Measurements from ENCODE around the gene TMPRSS3.

The TMPRSS3 gene

DNA sequence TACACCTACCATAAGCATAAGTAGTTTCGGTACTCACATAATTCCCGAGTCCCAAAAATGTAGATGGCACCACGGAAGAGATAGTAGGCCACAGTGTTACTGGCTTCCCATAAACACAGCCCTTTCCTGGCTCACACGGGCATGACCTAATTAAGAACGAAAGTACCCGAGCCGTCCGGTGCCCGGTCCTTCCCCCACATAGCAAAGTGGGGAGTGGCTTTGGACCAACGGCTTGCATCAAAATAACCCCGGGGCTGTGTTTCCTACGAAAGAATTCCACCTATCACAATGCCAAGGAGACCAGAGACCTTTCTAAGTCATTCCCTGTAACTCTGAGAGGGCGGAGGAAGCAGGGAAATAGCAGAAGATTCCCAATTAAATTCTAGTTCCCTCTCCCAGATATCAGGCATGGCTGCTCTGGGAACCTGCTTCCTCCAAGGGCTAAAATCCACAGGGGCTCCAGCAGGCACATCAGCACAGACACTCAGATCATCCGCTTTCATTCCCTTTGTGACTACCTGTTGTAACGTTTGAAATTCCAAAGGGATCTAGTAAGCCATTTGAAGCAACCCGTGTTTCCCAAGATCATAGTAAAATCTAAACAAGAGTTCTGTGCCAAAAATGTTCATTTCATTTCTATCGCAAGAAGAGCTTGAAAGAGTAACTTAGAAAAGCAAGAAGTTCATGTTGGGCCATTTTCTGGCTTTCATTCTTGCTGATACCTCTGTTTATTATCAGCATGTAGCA, at the start of gene TMPRSS3:
TMPRSS3 (minus strand) TSS at position 148 of the 747 bp plus-strand sequence. CDS start 635 bp downstream, outside the sequence.
- DNase-seq: no peak

DNA sequence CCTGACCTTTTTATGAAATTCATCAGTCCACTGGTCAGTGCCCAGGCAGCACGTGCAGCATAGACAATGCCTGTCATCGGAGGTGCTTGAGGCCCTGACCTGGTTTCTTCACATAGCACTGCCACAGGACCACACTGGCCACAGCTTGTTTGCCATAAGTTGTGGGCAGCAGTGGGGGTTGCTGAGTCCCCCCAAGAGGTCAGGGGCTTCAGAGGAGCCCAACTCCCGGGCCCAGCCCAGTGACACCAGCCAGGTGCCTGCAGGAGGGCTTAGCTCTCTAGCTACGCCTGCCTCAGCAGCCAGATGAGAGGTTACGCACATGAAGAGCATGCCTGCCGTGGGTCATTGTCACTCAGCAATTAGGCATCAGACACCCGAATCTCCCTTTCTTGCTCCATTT, 49.5 kb upstream of the TMPRSS3 start:
- no peak for DNase-seq

DNA sequence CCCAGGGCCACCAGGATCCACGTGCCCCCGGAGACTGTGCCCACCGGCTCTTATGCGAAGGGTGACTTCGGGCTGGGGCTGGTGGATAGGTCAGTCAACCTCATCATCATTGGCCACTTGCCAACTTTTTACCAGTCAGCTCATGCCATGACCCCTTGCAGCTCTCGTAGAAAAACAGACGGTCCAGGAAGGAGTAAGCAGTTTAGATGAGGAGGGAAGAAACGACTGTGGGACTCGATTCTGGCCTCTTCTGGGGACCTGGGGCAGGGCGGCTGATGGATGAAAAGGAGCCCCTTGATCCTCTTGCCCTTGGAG, 48.9 kb upstream of the TMPRSS3 start:
- DNase-seq: no peak

DNA sequence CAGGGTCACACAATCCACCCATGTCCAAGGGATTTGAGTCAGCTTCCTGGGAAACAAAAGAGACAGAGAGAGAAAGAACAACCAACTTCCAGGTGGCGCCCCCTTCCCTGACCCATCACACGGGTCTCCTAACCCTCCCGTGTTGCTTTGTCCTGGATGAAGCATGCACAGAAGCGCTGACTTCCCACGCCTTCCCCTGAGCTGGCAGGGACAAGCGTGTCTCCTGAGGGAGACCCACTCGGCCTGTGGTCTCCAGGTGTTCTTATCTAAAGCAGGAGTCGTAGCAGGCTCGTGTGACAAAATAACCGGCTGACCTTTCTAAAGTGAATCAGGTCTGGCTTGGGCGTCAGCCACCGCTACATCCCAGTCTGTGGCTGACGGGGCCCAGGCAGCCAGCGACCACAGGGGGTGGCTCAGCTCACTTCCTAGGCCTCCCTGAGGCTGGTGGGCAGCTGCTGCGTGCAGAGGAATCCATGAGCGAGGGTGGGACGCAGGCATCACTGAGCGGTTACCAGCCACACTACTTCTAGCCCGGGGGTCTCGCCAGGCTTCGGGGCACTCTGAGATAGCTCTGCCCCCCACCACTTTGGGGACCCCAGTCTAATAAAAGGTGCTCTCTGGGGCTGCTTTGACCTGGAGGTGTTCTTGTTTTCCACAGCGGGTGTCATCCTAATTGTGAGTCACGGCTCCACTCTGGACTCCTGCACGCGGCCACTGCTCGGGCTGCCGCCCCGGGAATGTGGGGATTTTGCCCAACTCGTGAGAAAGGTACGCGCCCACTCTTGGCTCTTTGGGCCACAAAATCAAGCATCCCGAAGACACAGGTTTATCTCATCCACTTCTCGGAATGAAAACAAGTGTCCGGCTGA, 48.3 kb upstream of the TMPRSS3 start:
- no peak for DNase-seq

DNA sequence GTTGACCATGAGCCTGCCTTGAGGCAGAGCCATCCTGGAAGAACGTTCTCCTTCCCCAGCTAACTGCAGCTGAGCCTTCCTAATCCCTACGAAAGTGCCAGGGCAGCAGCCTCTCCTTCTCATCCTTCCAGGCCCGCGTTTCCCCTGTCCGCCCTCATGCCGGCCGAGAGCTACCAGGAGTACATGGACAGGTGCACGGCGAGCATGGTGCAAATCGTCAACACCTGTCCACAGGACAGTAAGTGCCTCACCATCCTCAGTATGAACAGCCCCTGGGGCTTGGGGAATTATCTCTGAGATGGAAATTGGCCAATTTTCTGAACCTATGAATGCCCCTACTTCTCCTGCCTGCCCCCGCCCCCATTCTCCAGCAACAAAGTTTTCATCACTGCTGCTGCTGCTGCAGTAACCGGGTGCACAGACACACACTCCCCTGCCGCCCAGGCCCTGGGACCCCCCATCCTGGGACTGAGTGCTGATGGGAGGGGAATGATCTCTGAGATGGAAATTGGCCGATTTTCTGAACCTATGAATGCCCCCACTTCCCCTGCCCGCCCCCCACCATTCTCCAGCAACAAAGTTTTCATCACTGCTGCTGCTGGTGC, 47.4 kb upstream of the TMPRSS3 start:
- DNase-seq: no peak

DNA sequence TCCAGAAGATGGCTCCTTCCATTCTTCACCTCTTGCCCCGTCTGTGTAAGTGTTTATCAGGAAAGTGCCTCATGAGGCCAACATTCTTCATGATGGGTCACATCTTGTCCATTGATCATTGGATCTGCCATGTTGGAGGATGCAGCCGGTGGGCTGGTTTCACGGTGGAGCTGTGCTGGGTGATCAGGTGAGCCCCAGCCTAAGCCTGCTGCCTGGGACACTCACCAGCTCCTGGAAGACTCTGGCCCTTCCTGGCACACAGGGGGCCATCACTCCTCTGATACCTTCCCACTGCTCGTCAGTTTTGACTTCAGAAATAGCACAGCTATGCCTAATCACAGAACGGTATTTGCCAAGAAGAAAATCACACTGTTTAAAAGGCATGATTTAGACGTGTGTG, 46.1 kb upstream of the TMPRSS3 start:
- DNase-seq: no peak

DNA sequence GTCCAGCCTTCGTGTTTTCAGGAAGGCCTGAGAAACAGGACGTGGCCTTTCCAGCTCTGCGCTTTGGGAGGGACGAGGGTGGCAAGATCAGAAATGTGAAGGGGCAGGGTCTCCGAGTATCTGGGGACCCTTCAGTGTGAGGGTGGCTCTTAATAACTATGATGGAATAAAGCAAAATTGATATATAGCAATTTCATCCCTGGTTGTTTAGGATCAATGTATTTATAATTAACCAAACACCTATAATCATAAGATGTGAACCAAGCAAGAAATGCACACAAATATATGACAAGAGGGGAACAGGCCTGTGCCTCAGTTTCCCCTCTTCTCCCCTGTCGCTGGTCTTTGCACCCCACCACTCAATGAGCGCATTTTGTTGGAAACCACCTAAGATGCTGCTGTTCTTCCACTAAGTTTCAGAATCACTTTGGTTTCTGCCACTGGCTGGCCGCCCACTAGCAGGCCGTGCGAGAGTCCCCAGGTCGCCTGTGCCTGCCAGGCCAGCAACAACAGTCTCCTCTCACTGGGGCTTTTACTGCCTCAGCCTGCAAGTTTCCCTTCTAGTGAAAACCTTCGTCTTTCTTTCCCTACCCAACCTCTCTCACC, 44.4 kb upstream of the TMPRSS3 start:
- no peak for DNase-seq

DNA sequence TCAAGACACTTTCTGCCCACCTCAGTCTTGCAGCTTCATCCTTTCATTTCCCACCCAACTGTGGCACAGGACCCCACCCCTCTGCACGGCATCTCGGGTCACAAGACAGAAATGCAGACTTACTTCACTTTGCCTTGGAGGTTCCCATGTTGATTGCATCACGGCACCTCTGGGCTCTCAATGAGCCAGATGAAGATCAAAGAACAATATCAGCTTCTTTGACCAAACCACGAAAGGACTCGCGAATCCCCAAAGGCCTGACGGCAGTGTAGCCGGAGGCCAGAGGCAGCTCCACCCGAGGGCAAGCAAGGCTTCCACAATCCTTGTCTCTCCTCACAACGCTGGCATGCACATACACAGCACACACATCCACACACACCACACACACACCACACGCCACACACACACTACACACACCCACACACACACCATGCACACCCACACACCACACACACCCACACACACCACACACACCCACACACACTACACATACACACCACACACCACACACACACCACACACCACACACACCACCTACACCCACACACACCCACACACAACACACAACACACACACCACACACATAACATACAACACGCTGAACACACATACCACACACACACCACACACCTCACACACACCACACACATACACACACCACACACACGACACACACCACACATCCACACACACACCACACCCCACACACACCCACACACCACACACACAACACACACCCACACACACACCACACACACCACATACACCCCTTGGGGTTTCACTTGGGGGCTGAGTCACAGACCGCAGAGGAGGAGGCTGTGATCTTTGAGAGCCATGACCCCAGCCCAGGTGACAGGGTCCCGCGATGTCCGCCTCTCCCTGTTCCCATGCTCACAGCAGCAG, 43.7 kb upstream of the TMPRSS3 start:
- DNase-seq: no peak

DNA sequence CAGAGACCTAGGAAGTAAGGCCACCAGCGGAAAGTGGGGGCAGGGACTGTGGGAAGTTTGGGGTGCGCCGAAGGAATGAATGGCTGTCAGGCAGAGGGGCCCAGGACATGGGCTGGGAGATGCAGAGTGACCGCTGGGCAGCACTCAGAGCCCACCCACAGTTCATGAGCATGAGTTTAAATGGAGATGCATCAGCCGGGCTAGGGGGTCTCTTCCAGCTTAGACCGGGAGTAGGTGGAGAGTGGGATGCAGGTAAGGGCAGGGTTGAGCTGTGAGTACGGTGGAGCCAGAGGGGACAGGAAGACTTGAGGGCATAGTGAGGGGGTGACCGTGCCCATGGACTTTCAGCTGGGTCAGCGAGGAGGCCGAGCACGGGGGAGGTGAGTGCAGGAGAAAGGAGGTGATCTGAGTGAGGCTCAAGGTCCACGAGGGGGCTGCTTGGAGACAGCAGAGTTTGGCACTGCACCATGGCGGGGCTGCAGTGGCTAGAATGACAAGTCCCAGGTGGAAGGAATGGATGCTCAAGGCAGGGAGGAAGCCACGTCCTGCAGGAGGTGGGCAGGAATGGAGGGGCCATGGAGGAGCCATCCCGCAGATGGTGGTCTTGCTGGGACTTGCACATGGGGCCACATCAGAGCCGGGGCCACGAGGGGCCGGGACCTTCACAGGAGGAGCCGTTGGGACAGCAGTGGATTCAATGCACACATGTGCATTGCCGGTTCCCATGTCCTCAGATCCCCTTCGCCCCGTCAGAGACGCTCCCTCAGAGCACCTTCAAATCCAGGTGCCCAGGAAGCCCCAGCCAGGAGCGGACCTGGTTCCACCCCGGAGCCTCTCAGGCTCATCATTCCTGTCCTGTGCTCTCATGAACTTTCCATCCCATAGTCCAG, 42.7 kb upstream of the TMPRSS3 start:
- DNase-seq: no peak

DNA sequence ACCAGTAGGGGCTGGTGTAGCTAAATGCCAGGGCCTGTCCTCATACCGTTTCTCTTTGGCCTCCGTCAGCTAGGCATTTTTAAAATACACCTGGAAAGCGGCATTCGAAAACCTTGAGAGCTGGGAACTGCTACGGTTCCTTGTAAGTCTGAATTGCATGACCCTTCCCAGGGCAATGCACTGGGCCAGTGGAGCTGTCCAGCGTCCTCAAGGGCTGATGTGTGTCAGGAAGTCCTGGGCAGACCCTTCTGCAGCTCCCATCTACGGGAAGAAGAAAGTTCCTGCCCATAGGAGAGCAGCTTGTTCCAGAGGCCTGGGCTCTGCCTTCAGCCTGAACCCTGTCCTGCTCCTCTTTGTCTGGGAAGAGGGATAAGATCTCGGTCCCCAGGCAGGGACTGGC, 41.9 kb upstream of the TMPRSS3 start:
- DNase-seq: no peak

DNA sequence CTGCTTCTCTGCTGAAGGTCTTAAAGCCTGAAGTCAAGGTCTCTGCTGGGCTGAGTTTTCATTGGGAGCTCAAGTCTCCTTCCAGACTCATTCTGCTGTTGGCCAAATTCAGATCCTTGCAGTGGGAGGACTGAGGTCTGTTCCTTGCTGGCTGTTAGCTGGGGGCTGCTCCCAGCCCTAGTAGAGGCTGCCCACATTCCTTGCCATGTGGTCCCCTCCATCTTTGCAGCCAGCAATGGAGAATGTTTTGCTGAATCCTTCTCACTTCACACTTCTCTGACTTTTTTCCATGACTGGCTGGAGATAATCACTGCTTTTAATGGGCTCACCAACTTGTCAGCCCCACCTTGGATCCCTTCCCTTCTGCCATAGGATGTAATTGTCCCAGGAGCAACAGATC, 41.1 kb upstream of the TMPRSS3 start:
- DNase-seq: no peak

DNA sequence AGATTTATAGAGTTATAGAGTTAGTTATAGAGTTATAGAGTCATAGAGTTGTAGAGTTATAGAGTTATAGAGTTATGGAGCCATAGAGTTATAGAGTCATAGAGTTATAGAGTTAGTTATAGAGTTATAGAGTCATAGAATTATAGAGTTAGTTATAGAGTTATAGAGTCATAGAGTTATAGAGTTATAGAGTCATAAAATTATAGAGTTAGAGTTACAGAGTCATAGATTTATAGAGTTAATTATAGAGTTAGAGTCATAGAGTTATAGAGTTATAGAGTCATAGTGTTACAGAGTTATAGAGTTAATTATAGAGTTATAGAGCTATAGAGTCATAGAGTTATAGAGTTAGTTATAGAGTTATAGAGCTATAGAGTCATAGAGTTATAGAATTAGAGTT, 40.0 kb upstream of the TMPRSS3 start:
- no peak for DNase-seq

DNA sequence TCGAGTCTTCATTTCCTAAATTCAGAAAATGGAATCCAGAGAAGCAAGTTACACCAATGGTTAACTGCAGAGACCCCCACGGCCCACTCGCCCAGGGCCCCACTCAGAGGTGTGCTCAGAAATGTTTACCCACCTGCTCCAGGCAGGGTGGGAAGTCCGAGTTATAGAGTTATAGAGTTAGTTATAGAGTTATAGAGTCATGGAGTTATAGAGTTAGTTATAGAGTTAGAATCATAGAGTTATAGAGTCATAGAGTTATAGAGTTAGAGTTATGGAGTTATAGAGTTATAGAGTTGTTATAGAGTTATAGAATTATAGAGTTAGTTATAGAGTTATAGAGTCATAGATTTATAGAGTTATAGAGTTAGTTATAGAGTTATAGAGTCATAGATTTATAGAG, 39.5 kb upstream of the TMPRSS3 start:
- no peak for DNase-seq

DNA sequence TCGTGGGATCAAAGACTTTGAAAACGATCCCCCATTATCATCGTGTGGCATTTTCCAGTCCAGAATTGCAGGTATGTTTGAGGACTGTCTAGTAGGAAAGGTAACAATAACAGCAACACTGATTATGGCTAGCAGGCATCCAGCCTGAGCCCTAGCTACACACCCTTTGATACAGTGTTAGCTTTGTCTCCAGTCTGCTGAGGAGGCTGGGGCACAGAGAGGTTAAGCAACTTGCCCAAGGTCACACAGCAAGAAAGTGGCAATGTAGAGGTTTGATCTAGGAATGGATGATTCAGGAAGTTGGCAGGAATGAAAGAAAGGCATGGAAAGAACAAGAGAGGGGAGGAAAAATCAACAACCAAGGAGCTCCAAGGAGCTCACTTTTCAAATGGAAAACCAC, 39.0 kb upstream of the TMPRSS3 start:
- no peak for DNase-seq

DNA sequence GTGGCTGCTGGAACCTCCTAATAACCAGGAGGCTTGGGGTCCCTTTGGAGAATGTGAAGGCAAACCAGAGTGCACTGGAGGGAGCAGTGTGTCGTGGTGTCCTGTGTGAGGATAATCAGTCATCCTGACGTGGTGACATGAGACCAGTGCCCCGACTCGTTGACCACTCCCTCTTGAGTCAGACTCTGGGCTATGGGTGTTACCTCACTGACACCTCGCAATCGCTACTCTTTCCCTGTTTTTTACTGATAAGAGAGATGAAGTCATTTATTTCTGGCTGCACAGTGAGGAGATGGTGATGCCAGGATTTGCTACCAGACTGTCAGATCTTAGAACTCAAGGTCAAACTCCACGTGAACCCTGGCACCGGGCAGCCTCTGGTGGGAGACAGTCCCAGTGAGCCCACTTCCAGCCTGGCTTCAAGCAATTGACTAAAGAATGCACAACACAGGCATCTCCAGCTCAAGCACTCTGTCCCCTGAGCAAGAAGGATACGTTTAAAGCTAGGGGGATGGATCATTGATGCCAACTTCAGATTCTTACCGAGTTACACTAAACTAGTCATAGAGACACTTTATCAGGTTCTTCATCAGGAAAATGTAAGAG, 38.2 kb upstream of the TMPRSS3 start:
- DNase-seq: no peak

DNA sequence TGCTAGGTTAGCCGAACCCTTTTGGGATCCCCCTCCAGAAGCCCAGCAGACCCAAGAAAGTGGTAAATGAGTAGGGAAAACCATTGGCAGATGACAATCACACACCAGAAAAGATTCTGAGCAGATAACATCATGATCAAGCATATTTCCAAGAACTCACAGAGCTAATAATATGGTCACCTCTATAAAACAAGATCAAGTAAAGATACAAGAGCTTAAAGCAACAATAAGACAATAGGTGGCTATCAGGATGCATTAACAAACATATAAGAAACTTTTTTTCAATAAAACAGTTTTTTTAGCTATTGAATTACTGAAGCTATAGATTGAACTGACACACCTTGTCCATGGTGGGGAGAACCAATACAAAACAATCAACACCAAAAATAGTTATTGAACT, 36.8 kb upstream of the TMPRSS3 start:
- no peak for DNase-seq

DNA sequence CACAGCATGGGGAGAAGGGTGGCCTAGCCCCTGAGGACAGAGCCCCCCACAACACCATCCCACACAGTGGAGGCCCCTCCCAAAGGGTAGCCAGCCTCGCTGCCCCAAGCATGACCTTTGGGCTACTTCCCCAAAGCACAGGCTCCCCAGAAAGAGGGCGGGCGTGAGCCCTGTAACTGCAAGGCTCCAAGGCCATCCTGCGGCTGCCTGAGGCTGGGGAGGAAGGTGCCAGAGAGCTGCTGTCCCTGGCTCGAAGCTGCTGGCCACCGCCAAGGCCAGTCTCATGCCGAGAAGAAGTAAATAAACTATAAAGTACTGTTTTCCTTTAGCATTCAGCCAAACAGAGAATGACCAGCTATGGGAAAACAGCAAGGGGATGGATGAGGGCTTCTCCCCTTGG, 35.3 kb upstream of the TMPRSS3 start:
- DNase-seq: no peak

DNA sequence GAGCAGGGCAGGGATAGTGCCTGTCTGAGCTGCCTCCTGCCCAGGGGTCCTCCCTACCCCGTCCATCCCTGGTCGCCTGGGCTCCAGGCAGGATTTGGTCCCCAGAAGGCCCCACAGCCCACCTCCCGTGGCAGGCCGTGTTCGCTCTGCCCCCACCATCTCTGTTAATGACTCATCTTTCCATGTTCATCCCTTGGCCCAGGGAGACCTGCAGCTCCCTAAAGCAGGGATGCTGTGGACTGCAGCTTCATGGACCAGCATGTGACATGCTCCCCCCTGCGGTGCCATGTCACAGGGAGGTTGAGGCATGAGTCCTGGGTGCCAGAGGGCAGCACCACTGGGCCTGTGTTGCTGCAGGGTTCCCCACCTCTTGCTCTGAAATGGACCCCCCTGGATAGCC, 34.7 kb upstream of the TMPRSS3 start:
- DNase-seq: no peak

DNA sequence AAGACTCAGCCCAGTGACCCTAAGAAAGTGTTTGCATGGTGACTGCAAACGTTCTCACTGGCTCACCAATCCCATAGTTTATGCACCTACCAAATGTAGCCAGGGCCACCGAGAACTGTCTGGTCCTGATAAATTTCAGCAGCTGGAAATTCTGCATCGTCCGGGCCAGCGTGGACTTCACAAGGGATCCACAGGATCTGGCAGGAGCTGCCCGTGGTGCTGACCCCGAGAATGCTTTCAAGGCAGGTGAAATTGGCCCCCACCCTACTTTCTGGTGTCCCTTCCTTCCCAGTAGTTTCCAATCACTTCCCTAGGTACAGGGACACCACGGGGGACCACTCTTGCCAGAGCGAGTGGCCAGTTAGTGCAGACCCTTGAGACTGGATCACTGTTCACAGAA, 34.0 kb upstream of the TMPRSS3 start:
- no peak for DNase-seq

DNA sequence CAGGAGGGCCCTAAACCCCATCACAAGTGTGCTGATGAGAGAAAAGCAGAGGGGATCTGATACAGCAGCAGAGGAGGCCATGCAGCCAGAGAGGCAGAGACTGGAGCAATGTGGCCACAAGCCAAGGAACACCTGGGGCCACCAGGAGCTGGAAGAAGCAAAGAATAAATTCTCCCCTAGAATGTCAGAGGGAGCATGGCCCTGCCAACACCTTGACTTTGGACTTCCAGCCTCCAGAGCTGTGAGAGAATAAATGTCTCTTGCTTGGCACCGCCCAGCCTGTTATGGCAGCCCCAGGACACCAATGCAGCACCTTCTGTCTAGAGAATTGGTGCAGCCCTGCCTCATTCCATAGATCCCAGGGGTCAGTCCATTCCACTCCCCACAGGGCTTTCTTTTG, 33.2 kb upstream of the TMPRSS3 start:
- DNase-seq: no peak

DNA sequence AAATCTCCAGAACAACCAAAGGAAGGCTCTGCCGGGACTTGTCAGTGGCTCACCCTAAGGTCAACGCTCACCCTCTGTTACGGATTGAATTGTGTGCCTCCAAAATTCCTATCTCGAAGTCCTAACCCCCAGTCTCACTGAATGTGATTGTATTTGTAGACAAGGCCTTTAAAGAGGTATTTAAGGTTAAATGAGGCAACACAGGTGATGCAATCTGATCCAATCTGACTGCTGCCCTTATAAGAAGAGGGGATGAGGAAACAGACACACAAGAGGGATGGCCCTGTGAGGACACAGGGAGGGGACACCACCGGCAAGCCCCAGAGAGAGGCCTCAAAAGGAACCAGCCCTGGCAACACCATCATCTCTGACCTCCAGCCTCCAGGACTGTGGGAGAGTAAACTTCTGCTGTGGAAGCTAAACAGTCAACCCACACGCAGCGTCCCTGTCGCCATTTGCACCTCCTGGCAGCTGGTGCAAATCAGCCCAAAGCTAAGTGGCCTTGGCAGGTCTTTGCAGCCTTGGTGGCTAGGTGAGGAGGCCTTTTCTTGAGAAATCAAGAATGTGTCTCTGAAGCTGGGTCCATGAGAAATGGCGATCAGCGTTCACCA, 32.1 kb upstream of the TMPRSS3 start:
- no peak for DNase-seq

Measured in NCI-H524 (cell line).